Esophagus muscularis mucosa (tissue), 4 donors: ENCODE data around the gene ASGR1. TPM values are rescaled to one million over a fixed set of nuclear protein-coding genes. Genes with fewer than 3 reads are reported as not detected.
A peak's percentile ranks its signal among the peaks of the same experiment; 100 is the strongest.

ENCODE experiments used
- DNase-seq: peaks from one replicate; pipeline ENCODE4 v3.0.0-alpha.2; 2017; ENCODE audit errors: extremely low spot score
- H3K27ac ChIP-seq, 4 donors: fragments of 200-600 bp; sonication (generic); replicated peaks in 1 of 4; 1 replicate in 3 of 4; 2 replicates in 1 of 4; pipeline ENCODE4 v1.5.1; 2016 to 2019; ENCODE audit warnings: mild to moderate bottlenecking in 1 of 4
- H3K27me3 ChIP-seq, 4 donors: fragments of 200-600 bp; sonication (generic); one replicate each; pipeline versions ENCODE4 v1.5.1 to v1.6.0; 2016 to 2019
- H3K36me3 ChIP-seq, 4 donors: fragments of 200-600 bp; sonication (generic); one replicate each; pipeline ENCODE4 v1.5.1; 2016 to 2019
- H3K4me1 ChIP-seq, 4 donors: fragments of 200-600 bp; sonication (generic); one replicate each; pipeline ENCODE4 v1.5.1; 2016 to 2019
- H3K4me3 ChIP-seq, 4 donors: fragments of 200-600 bp; sonication (generic); 1 replicate in 2 of 4; 2 replicates in 2 of 4; pipeline ENCODE4 v1.5.1; 2016 to 2019; ENCODE audit warnings: mild to moderate bottlenecking in 4 of 4, moderate library complexity in 1 of 4
- H3K9me3 ChIP-seq, 4 donors: fragments of 200-600 bp; sonication (generic); 1 replicate in 3 of 4; 2 replicates in 1 of 4; pipeline ENCODE4 v1.5.1; 2016 to 2019
- EP300 ChIP-seq: sonication (generic); formaldehyde crosslinking; IDR thresholded peaks from one replicate; pipeline ENCODE4 v1.6.1; 2017; ENCODE audit warnings: antibody characterized with exemption
- POLR2A ChIP-seq: fragments of 450-650 bp; IDR thresholded peaks from one replicate; pipeline ENCODE4 v1.6.1; 2017; ENCODE audit warnings: antibody characterized with exemption, moderate library complexity, mild to moderate bottlenecking, low read depth
- POLR2AphosphoS5 ChIP-seq, 2 donors: sonication (generic); formaldehyde crosslinking; IDR thresholded peaks; one replicate each; pipeline ENCODE4 v1.6.1; 2017; ENCODE audit warnings: antibody characterized with exemption in 2 of 2
- WGBS: methylation state at CpG from one replicate; pipeline ENCODE4 v1.1.5; 2018; 5-methylcytosine and 5-hydroxymethylcytosine counted together
- intact Hi-C: fragments of 100-400 bp; cut with DNase I; formaldehyde crosslinking; loops from one replicate; pipeline ENCODE4 v1.15.1; 2023
- total RNA-seq, 4 donors: library from RNA; depleted of rRNA; stranded (reverse); fragments of >200 nt; gene quantifications; one replicate each; pipeline versions ENCODE4 v1.1.0 to v1.2.1, GENCODE V29; 2016
- TF ChIP-seq, protein P1 (sequence below), 3 experiments: fragments of 200-600 bp in 2 of 3; fragments of 450-650 bp in 1 of 3; sonication (generic) in 2 of 3; IDR thresholded peaks; one replicate each; pipeline ENCODE4 v1.5.1; 2017 to 2019; ENCODE audit warnings: antibody characterized with exemption in 3 of 3, mild to moderate bottlenecking in 2 of 3, moderate library complexity in 1 of 3

The ASGR1 gene, protein sequence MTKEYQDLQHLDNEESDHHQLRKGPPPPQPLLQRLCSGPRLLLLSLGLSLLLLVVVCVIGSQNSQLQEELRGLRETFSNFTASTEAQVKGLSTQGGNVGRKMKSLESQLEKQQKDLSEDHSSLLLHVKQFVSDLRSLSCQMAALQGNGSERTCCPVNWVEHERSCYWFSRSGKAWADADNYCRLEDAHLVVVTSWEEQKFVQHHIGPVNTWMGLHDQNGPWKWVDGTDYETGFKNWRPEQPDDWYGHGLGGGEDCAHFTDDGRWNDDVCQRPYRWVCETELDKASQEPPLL
- 1 to 10 TPM in 1 of 4 donors, under 1 TPM in 1, not detected in 2; 0.52 to 2.5 TPM for total RNA-seq

DNA sequence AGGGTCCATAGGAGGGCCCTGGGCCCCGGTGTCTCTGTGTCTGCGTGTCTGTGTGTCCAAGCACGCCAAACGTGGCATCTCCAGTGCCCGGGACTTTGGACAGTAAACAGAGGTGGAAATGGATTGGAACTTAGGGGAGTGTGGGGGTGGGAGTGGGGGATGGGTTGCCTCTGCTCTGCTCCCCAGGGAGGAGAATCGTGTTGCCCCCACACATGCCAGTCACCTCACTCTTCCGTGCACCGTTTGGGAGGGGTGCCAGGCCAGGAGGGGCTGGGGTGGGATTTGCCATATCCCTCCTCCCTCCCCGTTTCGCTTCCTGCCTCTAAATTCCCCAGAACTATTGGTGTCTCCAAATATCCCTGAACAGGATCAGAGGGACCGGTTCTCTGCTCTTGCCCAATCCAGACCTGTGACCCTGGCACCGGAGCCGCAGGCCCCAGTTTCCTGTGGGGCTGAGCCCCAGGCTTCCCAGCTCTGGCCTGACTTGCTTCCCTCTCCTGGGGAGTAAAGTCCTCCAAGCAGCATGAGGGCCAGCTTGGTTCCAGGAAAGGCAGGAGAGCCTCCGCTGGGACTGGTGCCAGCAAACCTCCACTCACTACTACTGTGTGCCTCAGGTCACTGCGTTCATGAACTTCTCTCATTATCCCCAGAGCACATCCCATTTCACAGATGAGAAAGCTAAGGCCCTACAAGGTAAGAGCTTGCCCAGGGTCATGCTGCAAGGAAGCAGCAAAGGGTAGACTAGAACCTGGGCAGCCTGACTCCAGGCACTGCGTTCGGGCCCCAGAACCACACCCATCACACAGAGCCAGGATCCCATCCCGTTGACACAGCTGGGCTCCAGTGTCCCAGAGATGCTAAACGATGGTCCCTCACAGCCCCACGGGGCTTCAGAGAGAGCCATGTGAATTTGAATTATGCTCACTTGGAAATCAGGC lies at the start of gene ASGR1:
TSS of gene ASGR1 (minus strand) at position 54 of the 938 bp plus-strand sequence. CDS start 807 bp downstream, outside the sequence.
- Histone ChIP-seq H3K27me3 (peaks cover 0 to 46% (median 13%) of the 10 kb centered on the region in 4 donors), H3K9me3 (no peaks in the 10 kb centered on the region), H3K27ac (no peak within 1 kb of the TSS), H3K4me3 (no peak within 1 kb of the TSS), H3K4me1 (peaks cover 12 to 18% (median 17%) of the 10 kb centered on the region in 4 donors), H3K36me3 (no peaks in the 10 kb centered on the region)
- WGBS, result 74% methylated on average over 15 of the region's 20 CpGs
- intact Hi-C loops, result loop anchor here (5.0 kb wide), 1 partner anchor 42 kb away; no protein-coding TSS in a partner anchor
- no peak for TF ChIP-seq EP300
- TF ChIP-seq POLR2AphosphoS5 (IDR thresholded peaks at IDR 0.05), result no peak
- TF ChIP-seq, protein P1, sequence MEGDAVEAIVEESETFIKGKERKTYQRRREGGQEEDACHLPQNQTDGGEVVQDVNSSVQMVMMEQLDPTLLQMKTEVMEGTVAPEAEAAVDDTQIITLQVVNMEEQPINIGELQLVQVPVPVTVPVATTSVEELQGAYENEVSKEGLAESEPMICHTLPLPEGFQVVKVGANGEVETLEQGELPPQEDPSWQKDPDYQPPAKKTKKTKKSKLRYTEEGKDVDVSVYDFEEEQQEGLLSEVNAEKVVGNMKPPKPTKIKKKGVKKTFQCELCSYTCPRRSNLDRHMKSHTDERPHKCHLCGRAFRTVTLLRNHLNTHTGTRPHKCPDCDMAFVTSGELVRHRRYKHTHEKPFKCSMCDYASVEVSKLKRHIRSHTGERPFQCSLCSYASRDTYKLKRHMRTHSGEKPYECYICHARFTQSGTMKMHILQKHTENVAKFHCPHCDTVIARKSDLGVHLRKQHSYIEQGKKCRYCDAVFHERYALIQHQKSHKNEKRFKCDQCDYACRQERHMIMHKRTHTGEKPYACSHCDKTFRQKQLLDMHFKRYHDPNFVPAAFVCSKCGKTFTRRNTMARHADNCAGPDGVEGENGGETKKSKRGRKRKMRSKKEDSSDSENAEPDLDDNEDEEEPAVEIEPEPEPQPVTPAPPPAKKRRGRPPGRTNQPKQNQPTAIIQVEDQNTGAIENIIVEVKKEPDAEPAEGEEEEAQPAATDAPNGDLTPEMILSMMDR (IDR thresholded peaks at IDR 0.05), result no peak
- no peak for TF ChIP-seq POLR2A
- DNase-seq, result no peak

DNA sequence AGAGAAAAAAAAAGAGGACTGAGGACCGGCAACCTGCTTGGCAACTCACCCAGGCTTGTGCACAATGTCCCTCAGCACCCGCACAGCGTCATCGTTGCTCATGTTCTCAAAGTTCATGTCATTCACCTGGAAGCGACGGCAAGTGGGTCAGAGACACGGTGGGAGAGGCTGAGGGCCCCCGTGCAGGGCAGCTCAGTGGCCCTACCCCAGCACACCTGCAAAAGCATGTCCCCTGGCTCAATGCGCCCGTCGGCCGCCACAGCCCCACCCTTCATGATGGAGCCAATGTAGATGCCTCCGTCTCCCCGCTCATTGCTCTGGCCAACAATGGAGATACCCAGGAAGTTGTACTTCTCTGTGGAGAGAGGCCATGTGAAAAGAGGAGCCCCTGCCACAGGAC lies 49.8 kb upstream of the ASGR1 start:
- Histone ChIP-seq H3K27ac (peak overlapping the region in 1 of 4 donors; percentile 34), H3K9me3 (no peaks in the 10 kb centered on the region), H3K4me1 (peaks cover 14 to 52% (median 45%) of the 10 kb centered on the region in 4 donors), H3K36me3 (peaks cover 29 to 70% (median 67%) of the 10 kb centered on the region in 4 donors), H3K27me3 (no peaks in the 10 kb centered on the region), H3K4me3 (no peak overlapping the region)
- intact Hi-C loops, result no loop called here
- no peak for DNase-seq
- WGBS, result 90% methylated on average over 8 of the region's 14 CpGs
- TF ChIP-seq, protein P1 (IDR thresholded peaks at IDR 0.05), result no peak
- TF ChIP-seq POLR2AphosphoS5 (IDR thresholded peaks at IDR 0.05), result no peak
- no peak for TF ChIP-seq POLR2A
- TF ChIP-seq EP300, result no peak

DNA sequence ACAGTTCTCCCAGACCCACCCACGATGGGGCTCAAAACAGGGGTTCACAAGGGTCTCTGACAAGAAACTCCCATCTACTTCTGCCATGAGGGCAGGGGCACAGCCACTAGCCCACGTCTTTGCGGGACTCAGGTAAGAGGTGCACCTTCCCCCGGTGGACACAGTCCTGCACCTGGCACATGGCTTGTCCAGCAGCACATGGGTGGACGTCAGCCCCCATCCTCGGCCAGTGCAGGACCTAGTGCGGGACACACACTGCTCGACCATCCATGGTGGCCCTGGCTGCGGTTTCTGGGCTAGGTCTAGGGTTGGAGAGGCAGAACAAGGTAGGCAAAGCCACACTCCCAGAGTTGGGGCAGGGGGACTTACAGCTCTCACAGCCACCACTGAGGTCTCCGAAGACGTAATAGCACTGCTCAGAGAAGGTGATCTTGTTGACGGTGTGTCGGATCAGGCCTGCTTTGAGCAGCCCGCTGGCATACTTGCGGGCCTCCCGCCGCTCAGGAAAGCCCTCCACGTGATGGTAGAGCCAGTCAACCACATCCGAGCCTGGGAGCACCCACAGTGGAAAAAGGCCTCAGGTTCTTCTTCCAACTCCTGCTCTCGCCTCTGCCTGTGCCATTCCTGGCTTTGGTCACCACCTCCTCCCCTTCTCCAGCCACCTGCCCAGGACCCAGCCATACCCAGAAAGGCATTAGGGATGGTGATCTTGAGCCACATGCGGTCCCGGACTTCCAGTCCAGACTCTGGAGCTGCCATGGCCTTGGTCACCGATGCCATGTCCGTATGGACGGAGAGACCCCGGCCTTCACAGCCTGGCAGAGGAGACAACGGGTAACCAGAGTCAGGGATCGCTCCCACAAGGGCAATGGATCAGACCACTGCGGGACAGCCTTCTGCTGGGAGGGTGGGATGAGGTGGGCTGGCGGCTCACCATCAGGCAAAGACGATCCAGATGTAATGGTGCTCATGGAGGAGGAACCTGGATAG lies 47.8 kb upstream of the ASGR1 start:
- Histone ChIP-seq H3K36me3 (peaks cover 45 to 89% (median 86%) of the 10 kb centered on the region in 4 donors), H3K4me3 (no peak overlapping the region), H3K27me3 (no peaks in the 10 kb centered on the region), H3K27ac (peak overlapping the region in 3 of 4 donors; percentile 34 to 63 (median 35)), H3K4me1 (peaks cover 14 to 38% (median 33%) of the 10 kb centered on the region in 4 donors), H3K9me3 (no peaks in the 10 kb centered on the region)
- no peak for DNase-seq
- intact Hi-C loops, result no loop called here
- TF ChIP-seq, protein P1 (IDR thresholded peaks at IDR 0.05), result no peak
- TF ChIP-seq POLR2A (no peak), EP300 (no peak), POLR2AphosphoS5 (IDR thresholded peaks at IDR 0.05) (no peak)
- WGBS, result 86% methylated on average over 22 of the region's 31 CpGs

DNA sequence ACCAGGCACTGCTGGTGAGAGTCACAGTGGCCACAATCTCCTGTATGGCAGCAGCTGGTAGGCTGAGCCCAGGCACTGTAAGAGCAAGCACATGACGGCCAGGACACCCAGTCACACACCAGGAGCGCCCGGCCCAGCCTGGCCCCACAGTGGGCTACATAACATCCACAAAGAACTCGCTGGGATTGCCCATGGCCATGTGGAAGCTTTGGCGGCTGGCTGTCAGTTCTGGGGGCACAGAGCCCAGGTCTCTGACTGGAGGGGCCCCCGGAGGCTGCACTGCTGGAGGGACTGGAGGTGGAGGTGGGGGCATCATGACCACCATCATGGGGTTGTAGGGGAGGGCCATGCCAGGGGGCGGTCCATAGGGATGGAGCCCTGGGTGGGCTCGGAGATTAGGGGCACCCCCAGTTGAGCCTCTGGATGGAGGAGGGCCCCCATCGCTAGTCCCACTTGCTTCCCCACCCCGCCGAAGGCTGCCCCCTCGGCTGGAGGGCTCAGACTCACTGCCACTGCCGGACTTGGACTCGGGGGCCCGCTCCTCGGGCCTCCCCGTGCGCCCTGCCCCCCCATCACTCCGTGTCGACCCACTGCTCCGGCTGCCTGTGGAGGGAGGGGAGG lies 46.7 kb upstream of the ASGR1 start:
- WGBS, result 64% methylated on average over 12 of the region's 21 CpGs
- Histone ChIP-seq H3K27ac (peak overlapping the region; percentile 49 to 63 (median 56)), H3K4me1 (peaks cover 26 to 38% (median 33%) of the 10 kb centered on the region in 4 donors), H3K36me3 (peaks cover 45 to 100% (median 96%) of the 10 kb centered on the region in 4 donors), H3K9me3 (no peaks in the 10 kb centered on the region), H3K4me3 (no peak overlapping the region), H3K27me3 (no peaks in the 10 kb centered on the region)
- TF ChIP-seq POLR2AphosphoS5 (IDR thresholded peaks at IDR 0.05) (no peak), POLR2A (no peak), EP300 (no peak)
- TF ChIP-seq, protein P1 (IDR thresholded peaks at IDR 0.05), result no peak
- no peak for DNase-seq
- intact Hi-C loops, result no loop called here
